ENCODE data around the gene VPS9D1.
A peak's percentile ranks its signal among the peaks of the same experiment; 100 is the strongest.
"Not testable (repeated sequence)": the region's sequence is repeated elsewhere in the genome, so short reads cannot be mapped to it uniquely, and the experiment has no call there.

Gene VPS9D1

GRCh38 chr16:89709716-89710432 is 10.8 kb downstream of the VPS9D1 start:
- DNase-seq (ENCODE audit: low read depth) = no peak

- no peak for DNase-seq (ENCODE audit: low read depth)
Measured at GRCh38 chr16:89709166-89709565, 11.5 kb downstream of the VPS9D1 start.

- DNase-seq (ENCODE audit: low read depth) = no peak
Measured at GRCh38 chr16:89708481-89708931, 12.2 kb downstream of the VPS9D1 start.

GRCh38 chr16:89707695-89708094 is 13.0 kb downstream of the VPS9D1 start:
- no peak for DNase-seq (ENCODE audit: low read depth)

GRCh38 chr16:89706518-89707260 is 14.0 kb downstream of the VPS9D1 start:
- DNase-seq (ENCODE audit: low read depth) = no peak

- no peak for DNase-seq (ENCODE audit: low read depth)
Measured at GRCh38 chr16:89705006-89705405, 15.7 kb downstream of the VPS9D1 start.

GRCh38 chr16:89704281-89704680 is 16.4 kb downstream of the VPS9D1 start:
- no peak for DNase-seq (ENCODE audit: low read depth)

- peak; percentile 97 for DNase-seq (ENCODE audit: low read depth)
Measured at GRCh38 chr16:89701425-89702406, 19.0 kb downstream of the VPS9D1 start, which contains the start of gene SPATA2L. Gene SPATA2L, minus strand, starts transcription at chr16:89701705. Its CDS starts 473 bp downstream, at chr16:89701232.

GRCh38 chr16:89700649-89701424 is 19.9 kb downstream of the VPS9D1 start:
- peak; percentile 55 for DNase-seq (ENCODE audit: low read depth)

GRCh38 chr16:89700100-89700648 is 20.5 kb downstream of the VPS9D1 start:
- DNase-seq (ENCODE audit: low read depth) = peak; percentile 95

- DNase-seq (ENCODE audit: low read depth) = not testable (repeated sequence)
Measured at GRCh38 chr16:89699629-89700099, 21.0 kb downstream of the VPS9D1 start.

- DNase-seq (ENCODE audit: low read depth) = not testable (repeated sequence)
Measured at GRCh38 chr16:89698717-89699116, 22.0 kb downstream of the VPS9D1 start.

- DNase-seq (ENCODE audit: low read depth) = no peak
Measured at GRCh38 chr16:89697616-89698331, 22.9 kb downstream of the VPS9D1 start.

GRCh38 chr16:89697161-89697615 is 23.5 kb downstream of the VPS9D1 start:
- DNase-seq (ENCODE audit: low read depth) = no peak

GRCh38 chr16:89696670-89697128 is 24.0 kb downstream of the VPS9D1 start:
- no peak for DNase-seq (ENCODE audit: low read depth)

GRCh38 chr16:89695875-89696669 is 24.6 kb downstream of the VPS9D1 start:
- DNase-seq (ENCODE audit: low read depth) = no peak

GRCh38 chr16:89695086-89695874 is 25.4 kb downstream of the VPS9D1 start:
- DNase-seq (ENCODE audit: low read depth) = no peak

GRCh38 chr16:89694784-89695085 is 26.0 kb downstream of the VPS9D1 start:
- DNase-seq (ENCODE audit: low read depth) = not testable (repeated sequence)

All from activated T-cell treated with anti-CD3 and anti-CD28 coated beads for 48 hours (primary cell).